HG03139 (cell line): ENCODE measurements around the gene TRIM36.

Experiments
- ATAC-seq: cut with Tn5 transposase; IDR thresholded peaks from one replicate; pipeline ENCODE4 v1.9.1; 2021; ENCODE audit not compliant: unreplicated experiment

TRIM36 gene

GRCh38 chr5:115169487-115170133, at the start of gene TRIM36:
TSS of gene TRIM36 (minus strand) at chr5:115169908. CDS start at chr5:115169634, 274 bp downstream.
- ATAC-seq, result peak; percentile 98

DNA sequence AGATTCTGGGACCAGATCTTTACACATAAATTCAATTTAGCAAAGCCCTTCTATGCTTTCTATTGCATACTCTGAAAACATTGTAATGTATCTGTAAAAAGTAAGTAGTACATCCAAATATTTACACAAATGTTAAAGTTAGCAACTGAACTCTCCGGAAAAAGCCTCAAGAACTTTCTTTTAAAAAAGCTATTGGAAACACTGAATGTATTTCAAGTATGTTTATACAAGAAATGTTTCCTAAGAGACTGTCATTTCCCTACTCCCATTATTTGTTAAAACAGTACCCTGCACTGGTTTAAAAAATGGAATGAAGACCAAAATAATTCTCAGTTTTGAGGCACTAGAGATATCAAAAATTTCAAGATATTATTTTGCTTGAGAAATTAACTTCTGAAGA, 44.8 kb upstream of the TRIM36 start:
- ATAC-seq, result no peak

DNA sequence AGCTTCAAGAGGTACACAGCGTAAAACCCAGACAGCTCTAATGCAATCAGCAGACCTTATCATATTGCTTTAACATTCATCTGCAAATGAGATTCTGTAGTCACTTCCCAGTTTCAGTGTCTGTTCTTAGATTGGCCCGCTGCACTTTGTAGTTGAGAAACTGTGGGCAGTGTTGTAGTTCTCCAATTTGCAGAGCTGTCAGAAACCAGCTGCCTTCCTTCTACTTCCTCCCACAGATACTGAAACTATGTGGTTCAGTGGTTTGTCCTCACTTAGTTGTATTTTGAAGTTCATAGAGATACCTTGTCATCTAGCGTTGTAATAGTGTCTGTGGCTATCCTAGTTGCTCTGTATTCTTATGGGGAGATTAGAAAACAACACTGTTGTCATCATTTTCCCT, 39.6 kb upstream of the TRIM36 start:
- peak; percentile 99 for ATAC-seq

DNA sequence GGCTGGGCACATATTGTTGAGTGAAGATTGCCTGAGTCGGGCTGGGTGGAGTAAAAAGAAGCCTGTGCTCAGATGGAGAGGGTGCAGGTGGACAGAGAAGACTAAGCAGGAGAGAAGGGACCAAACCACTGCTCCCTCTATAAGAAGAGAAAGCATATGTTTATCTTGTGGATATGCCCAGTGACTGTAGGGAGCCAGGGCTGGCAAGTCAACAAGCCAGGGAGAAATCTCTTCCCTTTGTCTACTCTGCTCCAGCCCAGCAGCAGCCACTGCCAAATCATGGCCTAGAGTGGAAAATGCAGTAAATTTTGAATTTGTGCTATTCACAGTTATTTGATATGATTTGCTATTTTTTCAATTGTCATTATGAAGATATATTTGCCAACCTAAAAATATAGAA, 33.2 kb upstream of the TRIM36 start:
- ATAC-seq, result no peak

- no peak for ATAC-seq
Observed at GRCh38 chr5:115196161-115196560, 26.5 kb upstream of the TRIM36 start.

DNA sequence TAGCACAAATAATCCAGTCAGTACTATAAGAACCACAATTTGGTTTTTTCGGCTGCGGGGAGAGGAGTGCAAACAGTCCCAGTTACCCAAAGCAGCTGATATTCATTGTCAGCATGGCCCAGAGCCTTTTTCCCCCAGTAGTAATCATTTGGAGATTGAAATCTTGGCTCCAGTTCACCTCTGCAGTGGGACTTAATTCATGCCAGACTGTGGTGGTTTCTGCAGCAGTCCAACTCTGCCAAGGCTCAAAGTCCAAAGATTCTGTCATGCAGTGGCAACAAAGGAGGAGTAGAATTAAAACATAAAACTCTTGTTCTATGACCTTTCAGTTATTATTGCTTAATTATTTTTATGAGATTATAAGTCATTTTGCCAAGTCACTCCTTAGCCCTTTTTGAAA, 25.0 kb upstream of the TRIM36 start:
- no peak for ATAC-seq

DNA sequence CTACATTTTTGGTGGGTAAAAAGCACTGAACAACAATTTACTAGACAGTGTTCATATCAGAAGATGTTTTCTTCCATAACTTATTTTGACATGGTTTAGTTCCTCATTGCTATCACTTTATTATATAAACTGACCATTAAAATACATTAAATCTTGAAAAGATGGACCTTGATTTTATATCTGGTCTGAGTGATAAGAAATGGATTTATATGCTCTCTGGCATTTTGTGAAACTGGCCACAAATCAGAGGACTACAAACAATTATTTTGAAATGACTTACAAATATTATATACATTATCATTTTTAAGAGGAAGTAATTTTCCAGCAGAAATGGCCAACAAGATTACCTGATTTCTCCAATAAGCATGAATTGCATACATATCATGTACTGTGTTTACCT, 23.6 kb upstream of the TRIM36 start:
- ATAC-seq, result no peak

- ATAC-seq, result no peak
Observed at GRCh38 chr5:115192098-115192497, 22.4 kb upstream of the TRIM36 start.

DNA sequence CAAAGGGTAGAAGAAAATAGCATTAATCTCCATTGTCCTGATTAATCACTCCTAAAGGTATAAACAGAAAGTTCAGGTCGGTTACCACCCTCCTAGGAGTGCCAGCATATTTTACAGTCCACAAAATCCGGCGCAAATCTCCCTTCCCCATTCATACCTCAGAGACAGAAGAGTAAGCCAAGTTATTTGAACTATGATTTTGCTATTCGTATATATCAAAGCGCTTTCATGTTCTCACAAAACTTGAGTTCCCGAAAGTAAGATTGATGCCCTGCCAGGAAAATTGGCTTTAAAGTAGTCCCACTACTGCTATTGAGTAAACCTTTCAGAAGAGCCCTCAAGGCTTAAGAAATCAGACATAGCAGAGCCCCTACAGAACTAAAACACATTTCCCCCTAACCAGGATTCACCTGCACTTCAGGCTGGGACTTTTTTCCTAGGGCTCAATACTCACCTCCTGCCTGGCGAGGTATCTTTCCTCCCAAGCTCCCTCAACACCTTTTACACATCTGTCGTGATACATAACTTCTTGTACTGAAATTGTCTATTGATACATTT, 21.8 kb upstream of the TRIM36 start:
- ATAC-seq, result no peak

DNA sequence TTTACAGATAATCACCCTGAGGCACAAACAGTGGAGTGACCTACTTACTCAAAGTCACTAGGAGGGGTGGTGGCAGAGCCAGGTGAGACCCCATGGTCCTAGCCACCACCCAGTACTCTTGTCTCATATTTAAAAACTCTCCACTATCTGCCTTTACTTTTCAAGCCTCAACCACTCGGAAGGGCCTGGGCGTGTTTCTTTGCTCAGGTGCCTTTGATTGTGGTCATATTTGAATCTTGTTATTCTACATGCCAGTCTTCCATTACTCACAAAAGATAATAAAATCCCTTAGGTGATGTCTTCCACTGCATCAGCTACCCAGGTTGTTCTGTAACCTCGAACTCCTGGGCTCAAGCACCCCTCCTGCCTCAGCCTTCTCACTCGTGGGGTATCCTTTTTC, 20.7 kb upstream of the TRIM36 start:
- no peak for ATAC-seq

GRCh38 chr5:115189866-115190265, 20.2 kb upstream of the TRIM36 start:
- ATAC-seq, result no peak

DNA sequence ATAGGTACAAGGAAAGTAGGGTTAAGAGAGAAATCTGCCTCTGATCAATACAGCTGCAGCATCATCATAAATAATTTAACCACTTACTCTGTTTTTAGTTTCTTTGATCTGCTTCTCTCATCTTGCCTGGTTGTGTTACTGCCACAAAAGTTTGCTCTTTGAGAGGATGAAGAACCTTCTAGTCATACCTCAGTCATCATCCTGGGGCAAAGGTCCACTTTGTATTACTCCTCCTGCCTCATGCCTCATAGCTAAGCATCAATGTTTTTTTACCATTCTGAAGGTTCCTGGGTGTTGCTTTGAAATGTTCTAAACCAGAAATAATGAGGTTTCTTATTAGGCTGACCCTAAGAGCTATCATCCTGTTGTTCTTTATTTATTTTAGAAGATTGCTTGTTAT, 17.1 kb upstream of the TRIM36 start:
- ATAC-seq, result no peak

- no peak for ATAC-seq
Observed at GRCh38 chr5:115184770-115185169, 15.1 kb upstream of the TRIM36 start.

GRCh38 chr5:115181757-115182156, 12.0 kb upstream of the TRIM36 start:
- no peak for ATAC-seq

DNA sequence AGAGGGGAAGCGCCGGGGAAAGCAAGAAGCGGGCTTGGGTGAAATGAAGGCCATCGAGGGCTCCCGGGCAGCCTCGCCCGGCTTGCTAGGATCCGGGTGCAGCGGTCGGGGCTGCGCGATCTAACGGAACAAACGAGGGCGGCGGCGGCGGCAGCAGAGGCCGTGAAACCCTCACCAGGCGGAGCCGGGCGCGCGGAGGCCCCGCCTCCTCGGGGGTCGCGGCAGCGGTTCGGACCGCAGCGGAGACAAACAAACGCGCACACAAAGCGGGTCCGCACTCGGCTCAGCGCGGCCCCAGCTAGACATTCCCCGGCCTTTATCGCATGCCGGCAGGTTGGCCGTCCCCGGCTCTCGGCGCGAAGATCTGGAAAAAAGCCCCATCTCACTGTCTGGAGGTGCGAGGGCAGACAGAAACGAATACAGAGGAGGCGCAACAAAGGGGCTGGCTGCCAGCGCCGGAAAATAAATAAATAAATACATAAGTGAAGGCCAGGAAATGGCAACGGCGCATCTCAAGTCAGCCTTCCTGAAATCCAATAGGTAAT, 10.5 kb upstream of the TRIM36 start:
- ATAC-seq, result no peak

DNA sequence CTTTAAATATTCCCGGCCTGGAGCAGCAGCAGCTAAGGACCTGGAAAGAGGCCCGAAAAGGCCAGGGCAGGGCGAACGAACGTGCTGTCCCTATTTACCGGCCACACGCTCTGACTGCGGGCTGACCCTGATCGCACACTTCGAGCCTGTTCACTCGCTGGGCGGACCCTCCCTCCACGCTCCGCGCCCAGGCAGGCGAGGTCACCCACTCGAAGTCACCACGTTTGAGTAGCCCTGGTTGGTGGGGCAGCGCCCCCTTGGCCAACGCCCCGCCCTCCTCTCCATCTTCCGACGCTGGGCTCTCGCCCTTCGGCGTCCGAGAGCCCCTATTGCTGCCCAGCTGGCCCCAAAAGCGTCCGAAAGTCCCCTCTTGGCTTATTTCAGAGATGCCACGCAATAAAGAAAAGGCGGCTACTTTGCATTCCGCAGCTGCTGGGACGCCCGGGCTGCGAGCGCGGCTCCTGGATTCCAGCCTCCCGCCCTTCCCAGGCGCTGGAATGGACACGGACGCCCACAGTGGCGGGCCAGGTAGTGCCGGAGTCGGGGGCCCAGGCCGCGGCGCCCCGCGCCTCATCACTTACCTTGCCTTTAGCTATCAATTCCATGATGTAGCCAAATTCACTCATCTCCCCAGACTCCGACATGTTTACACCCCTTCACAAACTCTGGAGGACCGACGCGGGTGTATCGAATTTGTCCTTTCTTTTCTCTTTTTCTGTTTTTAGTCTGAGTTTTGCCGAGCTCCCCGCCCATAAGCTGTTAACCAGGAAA, 9.9 kb upstream of the TRIM36 start:
- no peak for ATAC-seq

GRCh38 chr5:115179030-115179393, 9.3 kb upstream of the TRIM36 start:
- ATAC-seq, result no peak

DNA sequence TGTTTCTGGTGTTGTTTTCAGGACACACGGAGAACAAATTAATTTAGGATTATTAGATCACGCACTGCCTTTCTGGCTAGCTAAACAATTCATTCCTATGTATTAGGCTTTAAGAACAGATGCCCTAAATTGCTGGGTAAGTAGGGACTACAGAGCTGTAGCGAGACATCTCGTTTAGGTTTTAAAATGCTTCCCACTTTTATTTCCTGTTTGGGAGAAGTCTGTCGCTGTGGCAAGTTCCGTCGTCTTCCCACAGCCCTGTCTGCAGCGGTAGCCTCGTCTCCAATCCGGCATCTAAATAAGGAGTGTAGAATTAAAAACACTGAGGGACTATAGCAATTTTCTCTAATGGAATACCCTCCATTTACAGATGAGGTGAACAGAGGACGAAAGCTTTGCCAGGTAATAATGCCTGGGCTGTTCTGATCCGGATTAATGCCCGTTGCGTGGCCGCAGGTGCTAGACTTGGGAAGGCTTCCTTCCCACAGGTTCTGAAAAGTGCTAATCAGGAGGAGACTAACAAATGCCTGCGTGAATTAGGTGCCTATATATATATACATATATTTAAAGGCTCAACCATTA, 1.3 kb upstream of the TRIM36 start:
- no peak for ATAC-seq

DNA sequence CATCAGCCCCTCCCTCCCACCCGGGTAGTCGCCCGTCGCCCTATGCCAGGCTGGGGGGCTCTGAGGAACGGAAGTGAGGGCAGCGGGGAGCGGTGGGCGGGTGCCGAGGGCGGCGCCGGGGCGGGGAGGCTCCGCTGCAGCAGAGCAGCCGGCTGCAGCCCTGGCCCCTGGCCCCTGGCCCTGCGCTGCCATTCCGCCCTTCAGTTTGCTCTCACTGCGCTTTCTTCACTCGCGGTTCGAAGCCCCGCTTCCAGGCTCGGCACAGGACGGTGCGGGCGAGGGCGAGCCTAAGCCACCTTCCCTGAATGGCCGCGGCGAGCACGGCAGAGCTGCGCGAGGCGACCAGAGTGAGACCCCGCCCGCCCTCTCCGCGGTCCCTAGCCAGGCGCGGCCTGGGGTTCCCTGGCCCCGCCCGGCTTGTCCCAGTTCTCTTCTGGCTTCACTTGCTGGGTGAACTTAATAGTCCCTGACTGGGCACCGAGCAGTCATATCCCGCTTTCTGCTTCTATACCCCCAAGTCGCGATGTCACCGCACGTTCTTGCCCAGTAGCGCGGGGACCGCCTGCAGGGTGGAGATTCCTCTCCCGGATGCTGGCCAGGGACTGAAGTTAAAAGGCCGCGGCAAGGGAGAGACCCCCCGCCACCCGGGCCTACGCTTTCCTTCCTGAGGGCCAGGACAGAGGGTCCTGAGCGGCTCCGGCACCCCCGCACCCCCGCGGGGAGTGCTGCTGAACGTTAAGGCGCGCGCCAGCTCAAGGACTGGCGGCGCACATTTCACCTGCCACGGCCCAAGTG, 623 bp upstream of the TRIM36 start:
- peak; percentile 42 for ATAC-seq

GRCh38 chr5:115168829-115169486, 750 bp downstream of the TRIM36 start:
- no peak for ATAC-seq
